Activated CD4-positive, alpha-beta T cell treated with anti-CD3 and anti-CD28 coated beads, Interleukin-2, Interleukin-4, amounts not matched to agents 100 ng/mL and 50 ng/mL, durations not matched to agents 16 hours and 8 hours (primary cell): Measurements from ENCODE around the gene DUSP9.
"Not testable (repeated sequence)": the region's sequence is repeated elsewhere in the genome, so short reads cannot be mapped to it uniquely, and the experiment has no call there.

Experiments used
- DNase-seq: peaks from one replicate; pipeline ENCODE4 v3.0.0-alpha.2; 2020; ENCODE audit warnings: low spot score

Gene DUSP9, protein sequence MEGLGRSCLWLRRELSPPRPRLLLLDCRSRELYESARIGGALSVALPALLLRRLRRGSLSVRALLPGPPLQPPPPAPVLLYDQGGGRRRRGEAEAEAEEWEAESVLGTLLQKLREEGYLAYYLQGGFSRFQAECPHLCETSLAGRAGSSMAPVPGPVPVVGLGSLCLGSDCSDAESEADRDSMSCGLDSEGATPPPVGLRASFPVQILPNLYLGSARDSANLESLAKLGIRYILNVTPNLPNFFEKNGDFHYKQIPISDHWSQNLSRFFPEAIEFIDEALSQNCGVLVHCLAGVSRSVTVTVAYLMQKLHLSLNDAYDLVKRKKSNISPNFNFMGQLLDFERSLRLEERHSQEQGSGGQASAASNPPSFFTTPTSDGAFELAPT

DNA sequence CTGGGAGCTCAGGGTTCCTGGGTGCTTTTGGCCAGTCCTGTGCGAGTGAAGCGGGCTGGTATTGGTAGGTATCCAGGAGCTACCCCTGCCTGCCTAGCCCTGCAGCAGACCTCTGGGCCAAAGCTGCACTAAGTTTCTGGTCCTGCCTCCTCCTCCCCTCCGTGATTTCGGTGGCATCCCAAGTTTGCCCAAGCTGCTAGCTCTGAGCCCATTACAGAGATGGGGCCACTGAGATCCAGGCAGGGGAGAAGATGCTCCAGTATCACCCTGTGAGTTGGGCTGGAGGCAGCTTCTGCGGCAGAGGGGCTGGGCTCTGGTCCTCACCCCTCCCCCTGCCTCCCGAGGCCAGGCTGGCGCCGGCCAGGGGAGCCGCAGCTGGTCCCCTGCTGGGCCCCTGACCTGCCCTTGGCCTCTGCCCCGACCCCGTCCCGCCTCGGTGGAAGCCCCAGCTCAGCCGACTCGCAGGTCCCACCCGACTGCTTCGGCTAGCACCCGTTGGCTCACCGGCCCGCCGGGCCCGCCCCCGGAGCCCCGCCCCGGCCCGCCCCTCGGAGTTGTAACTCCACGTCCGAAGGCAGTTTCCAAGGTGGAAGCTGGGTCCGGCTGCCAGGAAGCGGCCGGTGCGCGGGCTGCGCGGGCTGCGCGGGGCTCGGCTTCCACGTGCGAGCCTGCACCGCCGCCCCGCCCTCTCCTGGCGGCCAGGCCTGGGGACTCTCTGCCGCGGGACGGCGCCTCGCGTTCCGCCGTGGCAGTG lies at the start of gene DUSP9:
TSS of gene DUSP9 (plus strand) at position 584 of the 754 bp plus-strand sequence. CDS start 751 bp downstream, outside the sequence.
- DNase-seq: no peak

DNA sequence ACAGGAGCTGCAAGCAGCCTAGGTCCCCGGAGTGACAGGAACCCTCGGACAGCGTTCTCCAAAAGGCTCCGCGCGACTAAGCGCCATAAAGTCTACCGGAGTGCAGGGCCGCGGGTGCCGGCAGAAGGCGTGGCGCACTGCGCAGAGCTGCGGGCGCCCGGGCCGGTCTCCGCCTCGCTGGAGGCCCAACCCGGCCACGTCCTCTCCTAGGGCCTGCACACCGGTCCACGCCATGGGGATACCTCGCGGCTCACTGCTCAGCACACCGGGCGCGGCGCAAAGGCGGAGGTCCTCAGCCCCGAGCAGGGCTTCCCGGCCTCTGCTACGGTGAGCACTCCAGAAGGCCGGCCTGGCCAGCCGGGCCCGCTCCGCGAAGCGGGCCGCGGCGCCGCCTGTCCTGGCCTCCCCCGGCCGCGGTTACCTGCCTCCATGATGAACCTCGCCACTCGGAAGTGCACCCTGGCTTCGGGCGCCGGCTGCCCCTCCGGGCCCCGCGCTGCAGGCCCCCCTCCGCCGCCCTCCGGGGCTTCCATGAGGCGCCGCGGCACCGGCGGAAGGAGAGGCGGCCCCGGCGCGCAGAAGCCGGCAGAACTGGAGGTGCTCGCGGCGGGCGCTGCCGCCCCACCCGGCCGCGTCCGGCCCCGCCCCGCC lies 48.3 kb upstream of the DUSP9 start, which contains the start of gene CCNQ:
TSS of gene CCNQ (minus strand) at position 599 of the 651 bp plus-strand sequence. CDS start at position 533, 66 bp downstream.
- no peak for DNase-seq

DNA sequence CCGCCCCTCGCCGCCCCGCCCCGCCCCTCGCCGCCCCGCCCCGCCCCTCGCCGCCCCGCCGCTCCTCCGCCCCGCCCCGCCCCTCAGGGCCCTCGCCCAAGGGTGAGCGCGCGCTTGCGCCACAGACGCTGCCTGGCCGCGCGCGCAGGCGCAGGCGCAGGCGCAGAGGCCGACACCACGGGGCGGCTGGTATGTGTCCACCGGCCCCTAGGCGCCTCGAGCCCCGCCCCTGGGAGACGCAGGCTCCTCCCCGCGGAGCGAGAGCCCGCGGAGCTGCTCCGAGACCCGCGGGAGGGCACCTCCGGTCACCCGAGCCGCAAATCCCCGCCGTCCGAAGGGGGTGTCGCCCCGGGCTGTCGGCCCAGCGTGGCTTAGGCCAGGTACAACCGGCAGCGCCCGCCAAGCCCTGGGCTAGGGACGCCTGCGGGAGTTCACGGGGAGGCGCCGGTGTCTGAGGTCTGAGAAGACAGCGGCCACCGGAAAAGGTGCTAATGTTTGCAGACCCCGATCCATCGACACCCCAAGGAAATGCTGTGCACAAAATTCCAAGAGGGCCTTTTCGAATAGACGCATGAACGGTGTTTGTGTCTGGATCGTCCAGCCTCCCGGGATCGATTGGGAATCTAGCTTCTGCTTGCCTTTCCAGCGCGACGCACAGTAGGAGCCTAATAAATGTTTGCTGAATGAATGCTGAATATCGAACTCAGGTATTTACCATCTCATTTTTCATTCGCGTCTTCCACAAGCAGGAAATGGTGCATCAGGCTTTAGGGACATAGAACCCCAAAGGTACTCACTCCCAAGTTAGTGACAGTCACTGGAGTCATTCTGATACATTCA lies 47.6 kb upstream of the DUSP9 start:
- peak; percentile 88 for DNase-seq

DNA sequence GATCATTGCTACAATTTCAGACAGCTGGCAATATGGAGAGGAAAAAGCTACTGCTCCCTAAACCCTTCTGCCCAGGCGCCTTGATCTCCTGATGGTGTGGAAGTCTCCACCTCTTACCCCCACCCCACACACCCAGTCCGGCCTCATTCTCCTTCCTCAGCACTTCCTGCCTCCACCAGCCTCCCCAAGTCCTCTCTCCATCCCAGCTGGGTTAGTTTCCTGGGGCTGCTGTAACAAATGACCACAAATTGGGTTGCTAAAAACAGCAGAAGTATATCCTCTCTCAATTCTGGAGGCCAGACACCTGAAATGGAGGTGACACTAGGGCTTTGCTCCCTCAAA lies 47.0 kb upstream of the DUSP9 start:
- DNase-seq: no peak

DNA sequence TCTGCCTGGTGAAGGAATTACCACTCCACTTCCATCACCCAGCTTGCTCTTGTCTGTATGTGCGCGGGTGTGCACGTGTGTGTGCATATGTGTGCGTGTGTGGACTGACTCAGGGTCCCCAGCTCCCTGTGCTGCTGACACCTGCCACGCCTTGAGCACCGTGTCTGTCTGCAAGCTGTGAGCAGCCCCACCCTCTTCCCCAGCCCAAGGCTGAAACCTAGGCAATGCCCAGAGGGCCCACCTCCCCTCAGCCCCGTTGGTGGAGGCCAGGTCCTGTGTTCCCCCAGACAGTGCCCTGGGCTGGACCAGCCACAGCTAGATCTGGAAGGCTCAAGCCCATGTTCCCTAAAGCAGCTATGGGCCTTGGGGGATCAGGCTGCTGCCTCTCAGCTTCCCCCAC lies 46.1 kb upstream of the DUSP9 start:
- no peak for DNase-seq

DNA sequence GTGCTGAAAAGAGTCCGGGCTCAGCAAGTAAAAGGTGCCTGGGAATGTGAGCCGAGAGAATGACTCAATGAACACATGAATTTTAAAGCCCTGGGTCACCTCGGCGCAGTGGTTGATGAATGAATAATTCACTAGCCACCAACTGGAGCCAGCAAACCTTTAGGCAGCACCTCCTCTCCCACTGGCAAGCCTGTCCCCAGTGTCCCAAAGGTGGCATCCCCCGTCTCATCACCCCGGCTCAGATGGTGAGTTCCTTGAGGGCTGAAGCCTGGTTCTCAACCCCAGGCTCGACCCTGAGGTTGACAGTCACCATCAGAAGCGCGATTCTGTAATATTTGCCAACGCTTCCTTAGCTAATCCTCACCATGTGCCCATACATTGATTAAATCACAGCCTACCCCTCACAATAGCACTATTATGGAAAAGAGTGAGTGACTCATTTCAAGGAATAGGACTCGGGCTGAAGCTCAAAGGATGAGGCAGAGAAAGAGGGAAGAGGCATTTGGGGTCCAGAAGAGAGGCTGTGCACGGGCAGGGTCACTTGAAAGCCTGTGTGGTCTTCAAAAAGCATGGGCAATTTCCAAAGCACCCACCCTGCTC lies 45.4 kb upstream of the DUSP9 start:
- no peak for DNase-seq

DNA sequence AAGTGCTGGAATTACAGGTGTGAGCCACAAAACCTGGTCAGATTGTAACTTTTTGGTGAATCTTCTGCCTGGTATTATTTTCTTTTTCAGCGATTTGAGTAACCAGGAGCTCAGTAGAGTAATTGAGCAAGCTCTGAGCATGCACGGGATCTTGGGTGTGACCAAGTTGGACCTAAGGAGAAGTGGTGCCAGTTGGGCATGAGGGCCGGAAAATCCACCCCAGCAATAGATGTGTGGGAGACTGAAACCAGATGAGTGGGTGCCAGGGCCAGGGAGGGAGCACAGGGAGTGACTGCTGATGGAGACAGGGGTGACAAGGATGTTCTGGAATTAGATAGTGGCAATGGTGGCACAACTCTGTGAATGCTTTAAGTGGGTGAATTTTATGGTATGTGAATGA lies 44.4 kb upstream of the DUSP9 start:
- no peak for DNase-seq

DNA sequence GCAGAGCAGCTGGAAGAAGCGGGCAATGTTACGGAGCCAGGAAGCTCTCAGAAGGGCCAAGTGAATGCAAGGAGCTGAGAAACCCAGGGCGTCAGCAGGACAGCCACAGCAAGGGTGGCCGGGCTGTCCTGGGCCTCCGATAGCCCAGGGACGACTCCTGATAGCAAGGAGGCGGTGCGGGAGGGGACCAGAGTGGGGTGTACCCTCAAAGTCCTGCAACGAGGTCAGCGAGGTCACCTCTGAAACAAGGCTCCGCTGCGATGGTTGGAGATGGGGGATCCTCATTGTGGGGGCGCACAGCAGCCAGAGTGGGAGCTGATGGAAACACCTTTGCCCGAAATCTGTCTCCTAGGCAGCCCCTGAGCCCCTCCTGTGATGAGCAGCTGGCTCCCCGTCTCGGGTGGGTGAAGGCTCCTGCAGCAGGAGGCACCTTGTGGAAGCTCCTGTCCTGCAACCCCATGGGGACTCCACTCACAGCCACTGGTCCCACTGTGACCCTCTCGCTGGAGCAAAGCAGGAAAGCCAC lies 43.8 kb upstream of the DUSP9 start:
- no peak for DNase-seq

DNA sequence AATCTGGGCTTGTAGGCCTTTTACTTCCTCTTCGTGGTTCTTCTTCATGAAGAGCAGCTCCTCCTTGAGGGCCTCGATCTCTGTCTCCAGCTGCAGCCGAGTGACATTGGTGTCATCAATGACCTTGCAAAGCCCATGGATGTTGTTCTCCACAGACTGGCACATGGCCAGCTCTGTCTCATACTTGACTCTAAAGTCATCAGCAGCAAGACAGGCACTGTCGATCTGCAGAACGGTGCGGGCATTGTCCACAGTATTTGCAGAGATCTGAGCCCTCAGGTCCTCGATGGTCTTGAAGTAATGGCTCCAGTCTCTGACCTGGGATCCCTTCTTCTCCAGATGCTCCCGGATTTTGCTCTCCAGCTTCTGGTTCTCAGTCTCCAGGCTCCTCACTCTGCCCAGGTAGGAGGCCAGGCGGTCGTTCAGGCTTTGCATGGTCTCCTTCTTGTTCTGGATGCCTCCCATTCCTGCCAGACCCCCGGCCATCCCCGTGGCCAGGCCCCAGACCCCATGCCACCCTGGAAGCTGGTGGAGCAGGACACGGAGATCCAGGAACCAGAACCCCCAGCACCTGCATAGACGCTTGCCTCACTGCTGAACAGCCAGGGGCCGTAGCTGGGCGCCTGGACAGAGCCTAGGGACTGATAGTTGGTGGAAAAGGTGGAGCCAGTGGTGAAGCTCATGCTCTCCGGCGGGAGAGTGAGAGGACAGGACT lies 42.2 kb upstream of the DUSP9 start:
- DNase-seq: not testable (repeated sequence)

DNA sequence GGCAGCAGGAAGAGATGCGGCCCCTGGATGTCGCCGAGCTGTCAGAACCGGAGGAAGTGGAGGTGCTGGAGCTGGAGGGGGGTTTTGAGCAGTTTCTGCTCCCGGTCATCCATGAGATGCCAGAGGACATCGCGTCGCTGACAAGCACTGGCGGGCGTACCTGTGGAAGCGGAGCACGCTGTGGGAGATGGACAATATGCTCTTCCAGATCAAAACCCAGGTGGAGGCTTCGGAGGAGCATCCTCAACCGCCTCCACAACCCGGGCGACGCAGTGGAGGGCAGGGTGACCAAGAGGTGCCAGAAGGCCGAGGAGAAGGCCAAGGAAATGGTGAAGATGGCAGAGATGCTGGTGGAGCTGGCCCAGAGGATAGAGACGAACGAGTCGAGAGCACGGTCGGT lies 40.5 kb upstream of the DUSP9 start:
- DNase-seq: no peak

DNA sequence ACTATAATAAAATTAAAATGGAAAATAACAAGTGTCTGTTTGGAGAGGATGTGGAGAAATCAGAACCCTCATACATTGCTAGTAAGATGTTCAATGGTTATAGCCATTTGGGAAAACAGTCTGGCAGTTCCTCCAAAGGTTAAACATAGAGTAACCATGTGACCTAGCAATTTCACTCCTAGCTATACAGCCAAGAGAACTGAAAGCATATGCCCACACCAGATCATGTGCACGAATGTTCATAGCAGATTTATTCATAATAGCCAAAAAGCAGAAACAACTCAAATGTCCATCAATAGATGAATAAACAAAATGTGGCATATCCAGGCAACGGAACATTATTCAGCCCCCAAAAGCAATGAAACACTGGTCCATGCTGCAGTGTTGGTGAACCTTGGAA lies 38.6 kb upstream of the DUSP9 start:
- no peak for DNase-seq

DNA sequence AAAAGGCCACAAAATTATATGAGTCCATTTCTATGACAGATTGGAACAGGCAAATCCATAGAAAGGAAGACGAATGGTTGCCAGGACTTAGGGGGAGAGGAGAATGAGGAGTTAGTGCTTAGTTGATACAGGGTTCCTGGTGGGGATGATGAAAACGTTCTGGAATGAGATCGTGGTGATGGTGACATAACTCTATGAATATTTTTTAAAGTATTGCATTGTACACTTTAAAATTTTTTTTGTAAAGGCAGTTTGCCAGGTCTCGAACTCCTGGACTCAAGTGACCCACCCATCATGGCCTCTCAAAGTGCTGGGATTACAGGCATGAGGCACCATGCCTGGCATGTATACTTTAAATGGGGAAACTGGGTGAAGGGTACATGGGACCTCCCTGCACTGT lies 38.2 kb upstream of the DUSP9 start:
- DNase-seq: no peak

DNA sequence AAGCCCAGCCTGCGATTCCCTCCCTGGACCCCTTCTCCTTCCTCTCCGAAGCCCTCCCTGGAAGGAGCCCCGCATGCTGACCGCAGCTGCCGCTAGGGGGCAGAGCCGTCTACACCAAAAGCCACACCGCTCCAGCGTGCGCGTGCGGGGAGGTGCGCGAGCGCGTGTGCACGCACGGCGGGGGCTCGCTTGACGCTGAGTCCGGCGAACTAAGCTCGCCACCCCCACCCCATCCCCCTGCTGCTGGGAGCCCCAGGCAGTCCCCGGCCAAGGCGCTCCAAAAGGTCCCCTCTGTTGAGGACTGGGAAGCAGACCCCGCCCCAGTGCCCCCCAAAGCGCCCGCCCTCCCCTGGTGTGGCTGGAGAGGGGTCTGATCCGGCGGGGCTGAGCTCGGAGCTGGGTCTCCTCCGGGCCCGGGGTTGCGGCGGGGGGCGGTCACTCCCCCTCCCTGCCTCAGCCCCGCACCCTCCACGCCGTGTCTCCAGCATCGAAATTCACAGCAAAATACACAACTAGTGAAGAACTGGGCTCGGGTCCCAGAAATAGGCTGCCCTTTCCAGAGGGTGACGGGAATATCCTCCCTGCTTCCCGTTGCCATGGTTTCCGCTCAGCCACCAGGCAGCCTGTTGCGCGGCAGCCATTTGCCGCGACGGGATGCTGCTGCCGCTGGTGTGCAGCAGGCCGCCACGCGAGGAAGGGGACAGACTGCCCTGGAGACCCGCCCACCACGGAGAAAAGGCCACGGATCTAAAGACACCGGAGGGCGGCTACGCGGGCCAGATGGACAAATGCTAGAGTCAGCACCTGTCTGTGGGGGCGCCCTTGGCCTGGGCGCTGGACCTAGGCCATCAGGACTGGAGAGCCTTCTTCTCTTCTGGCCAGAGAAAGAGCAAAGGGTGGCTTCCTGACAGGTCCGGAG lies 36.8 kb upstream of the DUSP9 start:
- DNase-seq: peak; percentile 70

DNA sequence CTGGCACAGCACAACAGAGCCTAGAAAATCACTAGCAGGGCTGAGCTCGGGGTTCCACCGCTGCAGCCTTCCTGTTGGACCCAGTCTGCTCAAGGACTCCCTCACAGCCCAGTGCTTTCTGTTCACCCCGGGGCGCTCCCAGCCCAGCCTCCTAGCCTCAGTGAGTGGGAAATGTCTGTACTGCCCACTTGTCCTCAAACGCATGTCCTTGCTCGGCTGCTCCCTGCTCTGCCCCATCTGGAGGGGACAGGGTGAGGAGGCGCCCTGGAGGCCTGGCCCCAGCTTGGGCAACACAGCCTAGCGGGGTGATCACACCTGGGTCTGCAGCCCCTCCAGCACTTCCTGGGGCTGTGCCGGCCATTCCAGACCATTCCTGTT lies 36.2 kb upstream of the DUSP9 start:
- DNase-seq: no peak

DNA sequence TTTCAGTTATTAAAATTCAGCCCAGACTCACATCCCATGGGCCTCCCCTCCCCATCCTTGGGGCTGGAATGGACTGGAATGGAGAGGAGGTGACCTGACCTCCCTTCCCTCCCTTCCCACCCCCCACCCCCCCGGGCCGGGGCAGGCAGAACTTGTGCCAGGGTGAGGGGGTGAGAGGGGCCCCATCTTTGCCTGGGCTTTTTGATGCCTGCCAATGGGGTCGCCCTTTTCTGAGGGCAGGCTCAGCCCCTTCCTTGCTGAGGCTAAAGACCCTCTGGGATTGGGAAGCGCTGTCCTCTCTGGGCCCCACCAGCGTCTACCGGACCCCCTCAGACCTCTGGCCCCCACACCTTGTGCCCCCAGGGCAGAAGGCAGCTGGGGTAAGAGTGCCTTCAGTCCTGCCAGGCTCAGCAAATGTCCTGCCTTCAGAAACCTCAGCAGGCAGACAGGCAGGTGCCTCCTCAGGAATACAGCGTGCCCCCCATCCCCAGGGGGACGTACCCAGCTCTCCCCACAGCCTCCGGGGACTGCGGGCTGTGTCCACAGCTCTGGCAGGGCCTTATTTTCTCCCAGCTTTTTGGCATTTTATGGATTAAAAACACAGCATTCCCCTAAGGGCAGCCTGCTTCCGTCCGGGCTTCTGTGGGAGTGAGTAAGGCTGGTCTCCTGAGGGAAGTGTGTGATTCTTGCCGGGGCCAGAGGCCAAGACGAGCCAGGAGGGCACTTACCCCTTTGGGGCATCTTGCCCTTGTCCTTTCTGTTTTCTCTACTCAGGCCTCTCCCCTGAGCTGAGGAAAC lies 35.5 kb upstream of the DUSP9 start:
- DNase-seq: no peak

DNA sequence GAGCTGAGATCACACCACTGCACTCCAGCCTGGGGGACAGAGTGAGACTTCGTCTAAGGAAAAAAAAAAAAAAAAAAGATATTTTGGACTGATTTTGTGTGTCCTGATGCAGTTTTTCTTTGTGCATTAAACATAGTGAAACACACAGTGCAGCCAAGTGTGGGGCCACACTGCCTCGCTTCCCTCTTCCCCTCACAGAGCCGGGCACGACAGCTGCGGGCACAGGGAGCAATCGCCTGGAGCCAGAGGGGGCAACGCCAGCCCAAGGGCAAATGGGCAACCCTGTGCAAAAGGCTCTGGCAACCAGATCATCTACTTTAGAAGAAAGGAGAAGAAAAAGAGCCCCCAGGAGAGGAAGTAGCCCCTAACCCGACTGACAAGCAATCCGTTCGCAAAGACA lies 34.6 kb upstream of the DUSP9 start:
- no peak for DNase-seq

DNA sequence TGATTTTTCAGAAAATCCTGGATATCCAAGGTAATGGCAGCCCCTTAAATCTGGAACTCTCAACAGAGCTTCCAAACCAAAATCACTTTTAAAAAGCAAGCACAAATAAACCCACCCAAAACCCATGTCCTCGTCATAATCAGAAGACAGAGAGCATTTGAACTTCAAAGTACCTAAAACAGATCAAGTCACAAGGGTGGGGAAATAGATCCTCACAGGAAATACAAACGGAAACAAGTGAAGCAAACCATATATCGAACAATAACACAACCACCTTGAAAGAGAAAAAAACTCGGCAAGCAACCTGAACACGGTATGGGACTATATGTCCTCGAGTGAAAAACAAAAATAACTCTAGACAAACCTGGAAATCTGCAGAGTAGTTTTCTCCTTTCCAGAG lies 32.2 kb upstream of the DUSP9 start:
- DNase-seq: no peak

DNA sequence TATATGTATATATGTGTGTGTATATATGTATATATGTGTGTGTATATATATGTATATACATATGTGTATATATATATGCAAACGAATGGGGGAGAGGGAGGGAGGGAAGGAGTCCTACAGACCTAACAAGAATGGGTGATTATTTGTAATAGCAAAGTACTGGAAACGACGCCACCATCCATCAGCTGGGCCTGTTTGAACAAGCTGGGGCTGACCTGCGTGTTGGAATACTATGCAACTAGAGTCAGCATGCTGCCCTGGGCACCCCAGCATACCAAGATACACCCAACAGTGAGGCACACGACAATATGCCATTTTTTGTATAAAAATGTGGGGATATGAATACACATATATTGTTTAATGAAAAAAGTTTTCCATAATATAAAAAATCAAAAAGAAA lies 26.4 kb upstream of the DUSP9 start:
- no peak for DNase-seq
